ENCODE data around the gene USP26.
"Not testable (repeated sequence)": the region's sequence is repeated elsewhere in the genome, so short reads cannot be mapped to it uniquely, and the experiment has no call there.

USP26 gene, protein sequence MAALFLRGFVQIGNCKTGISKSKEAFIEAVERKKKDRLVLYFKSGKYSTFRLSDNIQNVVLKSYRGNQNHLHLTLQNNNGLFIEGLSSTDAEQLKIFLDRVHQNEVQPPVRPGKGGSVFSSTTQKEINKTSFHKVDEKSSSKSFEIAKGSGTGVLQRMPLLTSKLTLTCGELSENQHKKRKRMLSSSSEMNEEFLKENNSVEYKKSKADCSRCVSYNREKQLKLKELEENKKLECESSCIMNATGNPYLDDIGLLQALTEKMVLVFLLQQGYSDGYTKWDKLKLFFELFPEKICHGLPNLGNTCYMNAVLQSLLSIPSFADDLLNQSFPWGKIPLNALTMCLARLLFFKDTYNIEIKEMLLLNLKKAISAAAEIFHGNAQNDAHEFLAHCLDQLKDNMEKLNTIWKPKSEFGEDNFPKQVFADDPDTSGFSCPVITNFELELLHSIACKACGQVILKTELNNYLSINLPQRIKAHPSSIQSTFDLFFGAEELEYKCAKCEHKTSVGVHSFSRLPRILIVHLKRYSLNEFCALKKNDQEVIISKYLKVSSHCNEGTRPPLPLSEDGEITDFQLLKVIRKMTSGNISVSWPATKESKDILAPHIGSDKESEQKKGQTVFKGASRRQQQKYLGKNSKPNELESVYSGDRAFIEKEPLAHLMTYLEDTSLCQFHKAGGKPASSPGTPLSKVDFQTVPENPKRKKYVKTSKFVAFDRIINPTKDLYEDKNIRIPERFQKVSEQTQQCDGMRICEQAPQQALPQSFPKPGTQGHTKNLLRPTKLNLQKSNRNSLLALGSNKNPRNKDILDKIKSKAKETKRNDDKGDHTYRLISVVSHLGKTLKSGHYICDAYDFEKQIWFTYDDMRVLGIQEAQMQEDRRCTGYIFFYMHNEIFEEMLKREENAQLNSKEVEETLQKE

DNA sequence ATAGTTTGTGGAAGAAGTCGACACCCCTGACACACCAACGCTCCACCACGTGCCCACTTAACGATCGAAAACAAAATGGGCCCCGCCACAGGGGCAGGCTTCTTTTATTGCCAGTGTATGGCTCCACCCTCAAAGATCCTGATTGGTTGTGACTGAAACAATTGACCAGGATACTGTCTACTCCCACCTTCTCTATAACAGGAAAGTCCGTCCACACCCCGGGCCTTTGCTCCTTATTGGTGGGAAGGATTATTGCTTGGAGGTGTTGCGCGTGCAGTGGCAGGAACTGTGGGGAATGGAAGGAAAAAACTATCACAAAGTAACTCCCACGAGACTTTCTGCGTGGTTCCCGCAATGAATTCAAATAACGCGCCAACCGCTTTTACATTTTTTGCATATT lies at the start of gene USP26:
Gene USP26, minus strand, starts transcription at position 79 of the 400 bp plus-strand sequence. CDS start 68,889 bp downstream, outside the sequence.
- DNase-seq = no peak

DNA sequence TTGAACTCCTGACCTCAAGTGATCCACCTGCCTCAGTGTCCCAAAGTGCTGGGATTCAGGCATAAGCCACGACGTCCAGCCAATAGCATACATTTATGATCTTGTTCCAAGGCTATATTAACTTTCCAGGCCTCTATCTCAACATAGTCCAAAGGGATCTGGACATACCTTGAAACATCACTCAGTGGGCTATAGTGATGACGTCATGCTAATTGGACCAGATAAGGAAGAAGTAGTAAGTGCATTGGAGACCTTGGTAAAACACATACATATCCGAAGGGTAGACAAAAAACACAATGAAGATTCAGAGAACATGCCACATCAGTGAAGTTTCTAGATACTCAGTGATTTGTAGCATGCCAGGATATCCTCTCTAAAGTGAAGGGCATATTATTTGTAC lies 37.4 kb upstream of the USP26 start:
- DNase-seq = no peak

DNA sequence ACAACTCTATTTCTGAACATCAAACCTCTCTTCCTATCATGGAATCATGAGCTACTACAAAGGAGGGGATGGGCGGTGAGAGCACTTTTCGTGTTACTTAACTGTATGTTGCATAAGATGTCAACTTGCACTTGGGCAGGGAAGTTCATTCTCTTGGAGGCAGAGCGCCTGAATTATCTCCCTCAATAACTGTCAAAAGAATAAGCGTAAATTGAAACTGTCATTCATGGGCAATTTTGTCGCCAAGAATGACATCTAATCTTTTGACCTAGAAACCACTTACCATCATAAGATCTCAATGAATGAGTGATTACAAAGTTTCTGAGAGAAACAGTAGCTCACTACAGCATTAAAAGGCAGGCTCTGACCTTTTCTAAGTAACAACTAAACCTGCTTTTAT lies 23.5 kb upstream of the USP26 start:
- no peak for DNase-seq

DNA sequence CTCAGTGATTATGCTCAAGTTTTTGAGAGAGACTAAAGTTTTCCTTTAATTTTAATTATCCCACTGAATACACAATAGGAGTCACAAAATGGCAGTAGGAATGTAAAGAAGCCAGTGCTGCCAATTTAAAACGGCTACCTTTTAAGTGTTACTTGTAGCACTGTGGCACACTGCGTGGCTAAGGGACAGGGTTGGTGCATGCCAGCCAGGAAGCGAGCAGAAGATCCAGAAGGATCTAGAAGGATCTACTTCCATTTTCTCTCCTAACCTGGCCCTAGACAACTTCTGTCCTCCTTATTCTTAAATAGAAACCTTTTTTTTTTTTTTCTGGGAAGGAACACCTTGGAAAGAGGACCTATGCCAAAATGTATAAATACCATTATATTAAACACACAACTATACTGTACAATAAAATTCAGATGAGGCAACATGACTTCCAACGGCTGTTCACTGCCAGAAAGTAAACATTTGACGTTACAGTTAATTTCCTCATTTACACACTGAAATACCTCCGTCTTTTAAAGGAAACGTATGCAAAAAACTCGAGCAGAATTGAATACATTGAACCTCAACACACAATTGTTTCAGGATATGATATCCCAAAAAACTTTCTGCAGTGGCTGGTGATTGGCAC lies 2.7 kb downstream of the USP26 start:
- no peak for DNase-seq

DNA sequence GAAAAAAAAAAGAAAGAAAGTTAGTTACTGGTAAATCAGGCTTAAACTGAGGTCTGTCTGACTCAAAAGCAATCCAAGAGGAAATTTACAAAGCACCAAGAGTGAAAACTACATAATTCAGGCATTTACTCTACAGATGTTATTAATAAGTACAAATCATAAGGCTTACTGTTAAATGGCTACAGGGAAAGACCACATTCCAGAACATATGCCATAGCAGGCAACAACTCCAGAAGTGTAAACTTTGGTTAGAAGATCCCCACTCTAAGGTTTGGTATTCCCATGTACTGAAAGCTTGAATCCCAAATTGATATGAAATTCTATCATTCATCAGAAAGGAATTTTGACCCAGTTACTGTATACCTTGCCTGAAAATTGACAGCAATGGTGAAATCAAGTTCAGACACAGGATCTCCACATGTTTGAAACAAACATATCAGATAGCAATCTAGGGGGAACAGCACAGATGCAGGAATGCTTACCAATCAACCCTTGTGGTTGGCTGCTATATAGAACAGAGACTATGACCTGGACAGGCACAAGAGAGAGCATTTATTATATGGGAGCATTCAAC lies 6.6 kb downstream of the USP26 start:
- DNase-seq = no peak

DNA sequence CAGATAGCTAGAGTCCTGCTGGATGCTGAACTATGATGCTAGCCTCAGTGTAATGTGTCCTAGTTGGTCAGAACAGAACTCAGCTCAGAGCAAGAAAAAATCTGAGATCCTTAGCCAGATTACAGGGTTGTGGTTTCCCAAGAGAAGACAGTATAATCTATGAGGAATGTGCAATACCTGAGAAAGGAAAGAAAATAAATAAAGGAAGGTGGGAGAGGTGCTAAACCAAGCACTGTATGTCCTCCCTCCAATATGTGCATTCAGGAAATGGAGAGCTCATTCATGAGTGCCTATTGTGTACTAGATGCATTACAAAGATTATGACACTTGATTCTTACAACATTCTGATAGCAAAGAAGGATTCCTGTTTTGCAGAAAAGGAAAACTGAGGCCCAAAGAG lies 7.5 kb downstream of the USP26 start:
- no peak for DNase-seq

DNA sequence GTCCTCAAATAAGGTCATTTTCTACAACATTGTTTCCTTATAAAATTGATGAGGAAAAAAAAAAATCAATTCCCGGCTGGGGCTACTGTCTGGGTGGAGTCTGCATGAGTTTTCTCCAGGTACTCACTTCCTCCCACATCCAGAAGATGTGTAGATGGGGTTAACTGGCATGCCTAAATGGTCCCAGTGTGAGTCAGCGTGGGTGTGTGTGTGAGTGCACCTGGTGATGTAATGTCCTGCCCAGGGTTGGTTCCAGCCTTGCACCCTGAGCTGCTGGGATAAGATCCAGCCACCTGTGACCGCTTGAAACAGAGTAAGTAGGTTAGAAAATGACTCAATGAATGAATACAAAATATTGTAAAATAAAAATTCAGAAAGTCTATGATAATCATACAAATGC lies 11.1 kb downstream of the USP26 start:
- DNase-seq = no peak

DNA sequence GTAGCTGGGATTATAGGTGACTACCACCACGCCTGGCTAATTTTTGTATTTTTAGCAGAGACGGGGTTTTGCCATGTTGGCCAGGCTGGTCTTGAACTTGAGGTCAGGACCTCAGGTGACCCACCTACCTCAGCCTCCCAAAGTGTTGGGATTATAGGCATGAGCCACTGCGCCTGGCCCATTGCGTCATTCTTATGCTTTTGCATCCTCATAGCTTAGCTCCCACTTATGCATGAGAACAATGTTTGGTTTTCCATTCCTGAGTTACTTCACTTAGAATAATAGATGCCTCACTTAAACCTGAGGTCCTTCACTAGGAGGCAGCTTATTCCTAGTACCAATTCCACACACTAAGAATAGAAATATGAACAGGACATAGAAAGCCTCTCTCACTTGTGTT lies 11.9 kb downstream of the USP26 start:
- DNase-seq = not testable (repeated sequence)

DNA sequence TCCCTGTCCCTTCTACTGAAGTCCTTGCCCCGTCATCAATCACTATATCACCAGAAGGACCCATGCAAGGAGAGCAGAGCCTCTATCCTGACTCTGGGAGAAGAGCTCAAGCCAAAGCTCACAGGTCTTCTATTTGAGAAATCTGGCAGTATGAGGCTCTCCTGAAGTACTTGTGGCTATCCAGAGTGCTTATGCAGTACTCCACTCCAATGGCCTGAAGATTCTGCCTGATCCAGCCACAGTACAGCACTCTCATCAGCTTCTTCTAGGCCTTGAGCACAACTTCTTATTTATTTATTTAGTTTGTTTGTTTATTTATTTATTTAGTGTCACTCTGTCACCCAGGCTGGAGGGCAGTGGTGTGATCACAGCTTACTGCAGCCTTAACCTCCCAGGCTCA lies 13.0 kb downstream of the USP26 start:
- no peak for DNase-seq

DNA sequence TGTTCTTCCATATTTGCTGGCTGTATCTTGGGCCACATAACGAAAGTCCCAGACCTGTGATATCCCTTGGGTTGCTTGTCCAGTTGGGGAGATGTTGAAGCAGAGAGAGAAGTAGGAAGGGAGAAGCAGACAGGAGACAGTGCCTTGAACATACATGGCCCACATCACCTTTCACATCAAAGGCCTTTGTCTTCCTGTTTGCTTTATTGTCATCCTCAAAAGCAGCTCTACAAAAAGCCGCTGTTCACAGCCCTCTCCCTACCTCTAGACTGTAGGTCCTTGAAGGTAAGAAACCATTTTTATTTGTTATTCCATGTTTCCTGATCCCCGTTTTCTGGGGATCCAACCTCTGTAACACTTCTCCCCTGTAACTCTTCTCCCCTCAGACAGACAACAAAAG lies 14.9 kb downstream of the USP26 start:
- no peak for DNase-seq

DNA sequence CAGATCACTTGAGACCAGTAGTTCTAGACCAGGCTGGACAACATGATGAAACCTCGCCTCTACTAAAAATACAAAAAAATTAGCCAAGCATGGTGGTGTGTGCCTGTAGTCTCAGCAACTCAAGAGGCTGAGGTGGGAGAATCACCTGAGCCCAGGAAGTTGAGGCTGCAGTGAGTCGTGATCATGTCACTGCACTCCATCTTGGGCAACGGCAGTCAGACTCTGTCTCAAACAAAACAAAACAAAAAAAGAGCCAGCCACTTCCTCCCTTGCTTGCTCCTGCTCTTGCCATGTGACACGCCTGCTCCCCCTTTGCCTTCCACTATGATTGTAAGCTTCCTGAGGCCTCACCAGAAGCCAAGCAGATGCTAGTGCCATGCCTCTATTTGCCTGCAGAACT lies 19.1 kb downstream of the USP26 start:
- not testable (repeated sequence) for DNase-seq

DNA sequence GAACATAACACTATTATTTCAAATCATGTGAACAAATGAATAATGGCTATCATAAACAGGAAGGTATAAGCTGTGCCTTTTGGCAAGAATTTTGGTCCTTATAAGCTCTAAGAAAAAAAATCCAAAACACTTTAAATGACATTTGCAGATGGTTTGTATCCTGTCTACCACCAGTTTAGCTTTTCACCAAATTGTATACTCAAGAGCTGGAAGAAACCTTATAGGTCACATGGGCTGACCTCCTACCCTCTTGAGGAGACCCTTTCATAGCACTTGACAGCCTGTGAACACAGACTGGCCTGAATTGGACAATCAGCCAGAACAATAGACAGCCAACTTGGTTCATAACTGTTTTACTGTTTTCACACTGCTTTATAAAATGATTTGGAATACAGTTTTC lies 24.3 kb downstream of the USP26 start:
- no peak for DNase-seq

DNA sequence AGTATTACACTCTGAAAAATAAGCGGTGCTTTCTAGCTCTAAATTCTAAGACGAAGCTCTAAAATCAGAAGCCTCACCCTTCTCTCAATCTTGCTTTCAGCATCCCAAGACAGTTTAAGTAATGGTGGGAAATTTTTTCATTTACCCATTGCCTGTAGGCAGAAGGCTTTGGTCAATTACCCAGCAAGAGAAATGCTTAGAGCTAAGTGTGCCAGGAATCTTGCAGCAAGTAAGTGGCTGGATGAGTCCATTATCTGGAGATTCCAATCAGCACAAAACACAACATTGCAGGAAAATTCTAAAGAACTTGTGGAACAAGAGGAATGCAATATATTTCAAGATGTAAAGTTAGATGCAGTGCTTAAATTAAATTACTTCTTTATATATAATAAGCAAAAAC lies 28.4 kb downstream of the USP26 start:
- no peak for DNase-seq

DNA sequence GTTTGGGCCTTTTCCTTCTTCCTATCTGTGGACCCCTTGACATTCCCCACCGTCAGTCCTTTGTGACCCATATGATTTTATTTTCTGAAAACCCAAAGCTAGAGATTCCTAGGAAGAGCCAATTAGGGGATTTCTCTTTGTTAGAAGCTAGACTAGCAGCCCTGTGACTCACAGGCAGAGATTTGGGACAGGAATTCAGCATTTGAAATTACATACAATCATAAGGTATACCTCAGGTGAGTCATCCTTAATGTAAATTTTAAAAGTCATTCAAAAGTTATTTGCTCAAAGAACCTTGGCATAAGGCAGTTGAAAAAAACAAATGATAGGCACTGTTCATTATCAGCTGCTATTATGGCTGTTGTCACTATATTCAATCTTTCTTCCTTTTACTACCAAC lies 40.6 kb downstream of the USP26 start:
- no peak for DNase-seq

DNA sequence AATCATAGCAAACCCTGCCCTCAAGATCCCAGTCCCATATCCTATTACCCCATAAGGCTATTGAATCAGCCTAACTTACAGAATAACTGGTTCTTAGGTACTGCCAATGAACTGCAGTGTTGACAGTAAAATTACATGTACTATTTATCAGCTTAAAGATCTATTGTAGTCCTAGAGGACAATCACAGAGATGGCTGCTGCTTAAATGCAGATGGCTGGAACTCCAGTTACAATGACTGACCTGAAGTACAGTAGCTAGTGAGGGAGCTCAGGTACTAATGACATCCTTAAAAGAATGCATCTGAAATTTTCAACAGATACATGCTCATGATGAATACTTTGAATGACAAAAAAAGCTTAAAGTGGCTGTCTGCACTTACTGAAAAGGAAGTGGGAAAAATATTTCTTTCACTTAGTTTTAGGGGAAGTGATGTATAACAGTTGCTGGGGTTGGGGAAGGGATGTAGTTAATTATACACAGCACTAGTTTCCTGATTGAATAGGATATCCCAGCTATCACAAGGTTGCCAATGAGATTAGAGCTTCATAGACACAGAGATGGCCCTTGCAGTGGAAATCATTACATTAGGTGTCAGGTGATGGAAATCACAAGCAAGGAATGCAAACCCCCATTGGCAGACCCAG lies 42.0 kb downstream of the USP26 start:
- DNase-seq = no peak

DNA sequence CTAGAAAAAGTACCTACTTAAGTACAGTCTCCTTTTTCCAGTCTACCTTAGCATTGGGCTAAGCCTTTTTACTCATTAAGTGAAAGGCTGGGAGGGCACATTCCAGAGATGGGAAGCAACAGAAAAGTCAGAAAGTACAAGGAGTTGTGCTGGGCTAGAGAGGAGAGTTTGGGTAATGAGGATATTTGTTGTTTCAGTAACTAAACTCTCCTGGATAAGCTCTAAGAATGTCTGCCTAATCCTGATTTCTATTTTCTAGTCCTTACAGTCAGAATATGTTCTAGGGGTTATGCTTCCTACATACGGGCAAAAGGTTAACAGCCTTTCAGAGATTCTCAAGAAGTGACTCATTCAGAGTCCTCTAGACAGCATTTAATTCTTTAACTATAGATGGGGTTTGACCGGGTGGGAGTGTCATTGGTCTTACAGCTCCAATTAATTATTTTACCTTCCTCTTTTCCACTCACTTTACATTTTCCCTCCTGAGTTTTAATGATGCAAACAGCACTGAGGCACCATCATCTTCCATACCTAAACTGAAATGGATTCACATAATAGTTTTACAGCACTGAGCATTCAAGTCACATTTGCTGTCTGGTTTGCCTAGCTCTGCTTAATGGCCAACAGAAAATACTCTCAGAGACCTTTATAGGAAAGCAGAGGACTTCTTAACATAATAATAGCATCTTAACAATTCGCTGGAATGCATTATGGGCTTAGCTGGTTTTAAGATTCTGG lies 42.9 kb downstream of the USP26 start:
- no peak for DNase-seq

DNA sequence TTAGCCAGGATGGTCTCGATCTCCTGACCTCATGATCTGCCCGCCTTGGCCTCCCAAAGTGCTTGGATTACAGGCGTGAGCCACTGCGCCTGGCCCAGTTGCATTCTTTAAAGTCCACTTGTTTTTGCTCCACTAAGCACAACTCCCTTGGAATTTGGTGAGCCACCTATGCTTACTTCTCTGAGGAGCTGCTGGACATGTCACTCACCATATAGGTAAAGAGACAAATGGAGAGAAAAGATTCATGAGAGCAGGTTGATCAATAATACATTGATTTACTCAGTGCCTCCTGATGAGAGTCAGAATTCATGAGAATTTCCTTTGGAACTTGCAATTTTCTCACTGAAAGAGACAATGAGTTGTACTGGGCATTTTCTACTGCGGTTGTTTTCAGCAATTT lies 48.2 kb downstream of the USP26 start:
- DNase-seq = no peak

DNA sequence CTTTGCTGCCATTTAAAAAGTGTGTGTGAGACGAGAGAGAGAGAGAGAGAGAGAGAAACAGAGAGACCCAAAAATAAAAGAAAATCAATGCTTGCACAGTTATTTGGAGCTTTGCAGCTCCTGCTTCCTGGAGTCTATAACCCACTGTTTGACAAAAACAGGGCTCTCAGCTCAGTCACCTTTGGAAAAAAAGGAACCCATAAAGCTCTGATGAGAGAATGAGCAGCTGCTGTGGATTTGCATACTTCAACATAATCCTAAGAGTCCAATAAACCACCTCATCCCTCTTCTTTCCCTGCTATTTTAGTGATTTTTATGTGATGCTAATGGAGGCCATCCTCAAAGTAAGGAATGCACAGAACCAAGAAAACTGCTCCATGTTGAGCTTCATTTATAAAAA lies 50.3 kb downstream of the USP26 start:
- no peak for DNase-seq

DNA sequence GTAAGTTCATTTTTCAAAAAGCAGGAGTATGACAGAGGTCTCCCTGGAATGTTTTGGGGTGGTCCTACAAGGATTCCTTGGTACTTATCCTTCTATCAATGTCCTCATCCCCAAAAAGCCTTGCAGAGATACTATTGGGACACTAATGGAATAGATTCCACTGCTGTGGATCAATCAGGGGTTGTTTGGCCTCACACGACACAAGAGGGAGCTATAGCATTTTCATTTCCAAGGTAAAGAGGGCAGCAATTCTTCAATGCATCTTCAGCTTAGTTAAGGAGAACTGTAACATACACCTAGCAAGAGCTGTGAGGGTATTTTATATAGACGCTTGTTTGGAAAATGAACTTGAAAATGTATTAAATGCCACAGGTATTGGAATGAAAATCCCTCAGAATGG lies 50.9 kb downstream of the USP26 start:
- no peak for DNase-seq

DNA sequence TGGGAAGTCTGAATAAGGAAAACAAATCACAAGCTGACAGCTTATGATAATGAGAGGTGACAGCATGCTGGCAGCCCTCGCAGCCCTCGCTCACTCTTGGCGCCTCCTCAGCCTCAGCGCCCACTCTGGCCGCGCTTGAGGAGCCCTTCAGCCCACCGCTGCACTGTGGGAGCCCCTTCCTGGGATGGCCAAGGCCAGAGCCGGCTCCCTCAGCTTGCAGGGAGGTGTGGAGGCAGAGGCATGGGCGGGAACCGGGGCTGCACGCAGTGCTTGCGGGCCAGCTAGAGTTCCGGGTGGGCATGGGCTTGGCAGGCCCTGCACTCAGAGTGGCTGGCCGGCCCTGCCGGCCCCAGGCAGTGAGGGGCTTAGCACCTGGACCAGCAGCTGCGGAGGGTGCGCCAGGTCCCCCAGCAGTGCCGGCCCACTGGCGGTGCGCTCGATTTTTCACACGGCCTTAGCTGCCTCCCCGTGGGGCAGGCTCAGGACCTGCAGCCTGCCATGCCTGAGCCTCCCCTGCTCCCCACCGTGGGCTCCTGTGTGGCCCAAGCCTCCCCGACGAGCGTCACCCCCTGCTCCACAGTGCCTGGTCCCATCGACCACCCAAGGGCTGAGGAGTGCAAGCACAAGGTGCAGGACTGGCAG lies 52.6 kb downstream of the USP26 start:
- DNase-seq = not testable (repeated sequence)

DNA sequence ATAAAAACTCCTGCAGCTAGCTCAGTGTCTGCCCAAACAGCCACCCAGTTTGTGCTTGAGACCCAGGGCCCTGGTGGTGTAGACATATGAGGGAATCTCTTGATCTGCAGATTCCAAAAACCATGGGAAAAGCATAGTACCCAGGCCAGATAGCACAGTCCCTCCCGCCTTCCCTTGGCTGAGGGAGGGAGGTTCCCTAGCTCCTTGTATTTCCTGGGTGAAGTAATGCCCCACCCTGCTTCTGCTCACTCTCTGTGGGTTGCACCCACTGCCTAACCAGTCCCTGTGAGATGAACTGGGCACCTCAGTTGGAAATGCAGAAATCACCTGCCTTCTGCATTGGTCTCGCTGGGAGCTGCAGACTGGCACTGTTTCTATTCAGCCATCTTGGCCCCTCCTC lies 54.6 kb downstream of the USP26 start:
- DNase-seq = no peak

DNA sequence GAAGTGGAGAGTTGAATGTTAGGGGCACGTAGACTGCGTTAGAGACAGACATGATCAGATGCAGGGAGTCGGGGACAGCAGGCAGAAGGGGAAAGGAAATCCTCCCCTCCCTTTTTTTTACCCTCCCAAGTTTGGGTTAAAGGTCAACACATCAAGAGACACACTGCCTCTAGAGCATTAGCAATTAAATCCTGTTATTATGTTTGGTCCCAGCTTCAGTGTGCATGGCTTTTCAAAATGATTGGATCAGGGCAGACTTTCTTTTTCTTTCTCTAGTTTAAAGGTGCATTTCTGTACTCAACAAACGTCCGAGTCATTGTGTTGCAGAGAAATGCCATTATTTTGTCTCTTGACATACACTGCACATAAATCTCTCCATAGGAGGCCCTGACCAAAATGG lies 63.9 kb downstream of the USP26 start:
- DNase-seq = no peak
